ENCODE data around the gene PCYT2. TPM values are rescaled to one million over a fixed set of nuclear protein-coding genes. Genes with fewer than 3 reads are reported as not detected.

PCYT2 gene
- total and polyA plus RNA-seq, 9 of the 15 experiments (the other 6 are each of a cell fraction or from before 2014, with no cell fraction given): 0.92 to 134 (median 82.5) TPM

DNA sequence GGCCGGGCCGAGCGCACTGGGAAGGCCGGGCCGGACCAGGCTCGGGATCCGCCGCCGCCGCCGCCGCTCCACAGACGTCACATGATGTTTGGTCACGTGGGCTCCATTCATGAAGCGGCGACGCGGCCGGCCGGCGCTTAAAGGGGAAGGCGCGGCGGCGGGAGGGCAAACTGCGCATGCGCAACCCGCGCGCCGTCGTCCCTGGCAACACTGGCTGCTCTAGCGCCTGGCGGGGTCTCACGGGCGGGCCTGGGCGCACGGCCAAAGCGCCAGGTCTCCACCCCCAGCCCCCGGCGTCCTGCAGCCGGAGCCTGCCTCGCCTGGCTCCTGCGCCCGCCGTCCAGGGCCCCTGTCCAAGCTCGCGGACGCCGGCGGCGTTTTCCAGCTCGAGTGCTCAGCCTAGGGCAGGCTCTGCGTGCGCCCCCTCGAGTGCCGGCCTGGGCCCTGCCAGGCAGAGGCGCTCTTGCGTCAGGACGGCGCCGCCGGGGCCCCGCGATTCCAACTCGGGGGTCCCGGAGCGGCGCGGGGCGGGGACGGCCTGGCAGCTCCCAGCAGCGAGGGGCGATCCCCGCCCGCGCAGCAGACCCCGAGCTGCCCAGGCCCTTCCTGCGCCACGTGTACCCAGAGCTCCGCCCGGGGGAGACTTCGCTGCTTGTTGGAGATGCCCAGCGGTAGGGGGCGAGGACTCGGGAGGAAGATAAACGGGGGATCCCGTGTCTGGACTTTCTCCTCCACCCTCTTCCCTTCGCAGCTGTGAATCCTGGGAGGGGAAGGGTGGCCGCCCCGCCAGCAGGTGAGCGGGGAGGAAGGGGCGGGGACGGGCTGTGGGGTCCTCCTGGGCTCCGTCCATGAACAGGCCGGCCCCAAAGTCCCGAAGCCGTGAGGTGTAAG lies 16.7 kb upstream of the PCYT2 start, which contains the start of gene MAFG (continued):
- TF ChIP-seq, protein P1, sequence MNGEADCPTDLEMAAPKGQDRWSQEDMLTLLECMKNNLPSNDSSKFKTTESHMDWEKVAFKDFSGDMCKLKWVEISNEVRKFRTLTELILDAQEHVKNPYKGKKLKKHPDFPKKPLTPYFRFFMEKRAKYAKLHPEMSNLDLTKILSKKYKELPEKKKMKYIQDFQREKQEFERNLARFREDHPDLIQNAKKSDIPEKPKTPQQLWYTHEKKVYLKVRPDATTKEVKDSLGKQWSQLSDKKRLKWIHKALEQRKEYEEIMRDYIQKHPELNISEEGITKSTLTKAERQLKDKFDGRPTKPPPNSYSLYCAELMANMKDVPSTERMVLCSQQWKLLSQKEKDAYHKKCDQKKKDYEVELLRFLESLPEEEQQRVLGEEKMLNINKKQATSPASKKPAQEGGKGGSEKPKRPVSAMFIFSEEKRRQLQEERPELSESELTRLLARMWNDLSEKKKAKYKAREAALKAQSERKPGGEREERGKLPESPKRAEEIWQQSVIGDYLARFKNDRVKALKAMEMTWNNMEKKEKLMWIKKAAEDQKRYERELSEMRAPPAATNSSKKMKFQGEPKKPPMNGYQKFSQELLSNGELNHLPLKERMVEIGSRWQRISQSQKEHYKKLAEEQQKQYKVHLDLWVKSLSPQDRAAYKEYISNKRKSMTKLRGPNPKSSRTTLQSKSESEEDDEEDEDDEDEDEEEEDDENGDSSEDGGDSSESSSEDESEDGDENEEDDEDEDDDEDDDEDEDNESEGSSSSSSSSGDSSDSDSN (IDR thresholded peaks at IDR 0.05; ENCODE audit: borderline replicate concordance in 1 of 2, low read depth in 2 of 2, low read length in 2 of 2): 0 out of 4 replicates have a peak, but pooled peaks of 1 of the 2 experiments have one; percentile 37
- TF ChIP-seq, protein P2, sequence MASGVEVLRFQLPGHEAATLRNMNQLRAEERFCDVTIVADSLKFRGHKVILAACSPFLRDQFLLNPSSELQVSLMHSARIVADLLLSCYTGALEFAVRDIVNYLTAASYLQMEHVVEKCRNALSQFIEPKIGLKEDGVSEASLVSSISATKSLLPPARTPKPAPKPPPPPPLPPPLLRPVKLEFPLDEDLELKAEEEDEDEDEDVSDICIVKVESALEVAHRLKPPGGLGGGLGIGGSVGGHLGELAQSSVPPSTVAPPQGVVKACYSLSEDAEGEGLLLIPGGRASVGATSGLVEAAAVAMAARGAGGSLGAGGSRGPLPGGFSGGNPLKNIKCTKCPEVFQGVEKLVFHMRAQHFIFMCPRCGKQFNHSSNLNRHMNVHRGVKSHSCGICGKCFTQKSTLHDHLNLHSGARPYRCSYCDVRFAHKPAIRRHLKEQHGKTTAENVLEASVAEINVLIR (CRISPR knock-in tag; IDR thresholded peaks at IDR 0.05): peak; percentile 45; the same call in 1 of the 2 replicates
- TF ChIP-seq, protein P3, sequence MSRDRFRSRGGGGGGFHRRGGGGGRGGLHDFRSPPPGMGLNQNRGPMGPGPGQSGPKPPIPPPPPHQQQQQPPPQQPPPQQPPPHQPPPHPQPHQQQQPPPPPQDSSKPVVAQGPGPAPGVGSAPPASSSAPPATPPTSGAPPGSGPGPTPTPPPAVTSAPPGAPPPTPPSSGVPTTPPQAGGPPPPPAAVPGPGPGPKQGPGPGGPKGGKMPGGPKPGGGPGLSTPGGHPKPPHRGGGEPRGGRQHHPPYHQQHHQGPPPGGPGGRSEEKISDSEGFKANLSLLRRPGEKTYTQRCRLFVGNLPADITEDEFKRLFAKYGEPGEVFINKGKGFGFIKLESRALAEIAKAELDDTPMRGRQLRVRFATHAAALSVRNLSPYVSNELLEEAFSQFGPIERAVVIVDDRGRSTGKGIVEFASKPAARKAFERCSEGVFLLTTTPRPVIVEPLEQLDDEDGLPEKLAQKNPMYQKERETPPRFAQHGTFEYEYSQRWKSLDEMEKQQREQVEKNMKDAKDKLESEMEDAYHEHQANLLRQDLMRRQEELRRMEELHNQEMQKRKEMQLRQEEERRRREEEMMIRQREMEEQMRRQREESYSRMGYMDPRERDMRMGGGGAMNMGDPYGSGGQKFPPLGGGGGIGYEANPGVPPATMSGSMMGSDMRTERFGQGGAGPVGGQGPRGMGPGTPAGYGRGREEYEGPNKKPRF (IDR thresholded peaks at IDR 0.05; ENCODE audit: low read depth, low read length): no peak
- TF ChIP-seq, protein P4, sequence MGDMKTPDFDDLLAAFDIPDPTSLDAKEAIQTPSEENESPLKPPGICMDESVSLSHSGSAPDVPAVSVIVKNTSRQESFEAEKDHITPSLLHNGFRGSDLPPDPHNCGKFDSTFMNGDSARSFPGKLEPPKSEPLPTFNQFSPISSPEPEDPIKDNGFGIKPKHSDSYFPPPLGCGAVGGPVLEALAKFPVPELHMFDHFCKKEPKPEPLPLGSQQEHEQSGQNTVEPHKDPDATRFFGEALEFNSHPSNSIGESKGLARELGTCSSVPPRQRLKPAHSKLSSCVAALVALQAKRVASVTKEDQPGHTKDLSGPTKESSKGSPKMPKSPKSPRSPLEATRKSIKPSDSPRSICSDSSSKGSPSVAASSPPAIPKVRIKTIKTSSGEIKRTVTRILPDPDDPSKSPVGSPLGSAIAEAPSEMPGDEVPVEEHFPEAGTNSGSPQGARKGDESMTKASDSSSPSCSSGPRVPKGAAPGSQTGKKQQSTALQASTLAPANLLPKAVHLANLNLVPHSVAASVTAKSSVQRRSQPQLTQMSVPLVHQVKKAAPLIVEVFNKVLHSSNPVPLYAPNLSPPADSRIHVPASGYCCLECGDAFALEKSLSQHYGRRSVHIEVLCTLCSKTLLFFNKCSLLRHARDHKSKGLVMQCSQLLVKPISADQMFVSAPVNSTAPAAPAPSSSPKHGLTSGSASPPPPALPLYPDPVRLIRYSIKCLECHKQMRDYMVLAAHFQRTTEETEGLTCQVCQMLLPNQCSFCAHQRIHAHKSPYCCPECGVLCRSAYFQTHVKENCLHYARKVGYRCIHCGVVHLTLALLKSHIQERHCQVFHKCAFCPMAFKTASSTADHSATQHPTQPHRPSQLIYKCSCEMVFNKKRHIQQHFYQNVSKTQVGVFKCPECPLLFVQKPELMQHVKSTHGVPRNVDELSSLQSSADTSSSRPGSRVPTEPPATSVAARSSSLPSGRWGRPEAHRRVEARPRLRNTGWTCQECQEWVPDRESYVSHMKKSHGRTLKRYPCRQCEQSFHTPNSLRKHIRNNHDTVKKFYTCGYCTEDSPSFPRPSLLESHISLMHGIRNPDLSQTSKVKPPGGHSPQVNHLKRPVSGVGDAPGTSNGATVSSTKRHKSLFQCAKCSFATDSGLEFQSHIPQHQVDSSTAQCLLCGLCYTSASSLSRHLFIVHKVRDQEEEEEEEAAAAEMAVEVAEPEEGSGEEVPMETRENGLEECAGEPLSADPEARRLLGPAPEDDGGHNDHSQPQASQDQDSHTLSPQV (IDR thresholded peaks at IDR 0.05): peak; percentile 55; the same call in 1 of the 2 replicates
- TF ChIP-seq, protein P5, sequence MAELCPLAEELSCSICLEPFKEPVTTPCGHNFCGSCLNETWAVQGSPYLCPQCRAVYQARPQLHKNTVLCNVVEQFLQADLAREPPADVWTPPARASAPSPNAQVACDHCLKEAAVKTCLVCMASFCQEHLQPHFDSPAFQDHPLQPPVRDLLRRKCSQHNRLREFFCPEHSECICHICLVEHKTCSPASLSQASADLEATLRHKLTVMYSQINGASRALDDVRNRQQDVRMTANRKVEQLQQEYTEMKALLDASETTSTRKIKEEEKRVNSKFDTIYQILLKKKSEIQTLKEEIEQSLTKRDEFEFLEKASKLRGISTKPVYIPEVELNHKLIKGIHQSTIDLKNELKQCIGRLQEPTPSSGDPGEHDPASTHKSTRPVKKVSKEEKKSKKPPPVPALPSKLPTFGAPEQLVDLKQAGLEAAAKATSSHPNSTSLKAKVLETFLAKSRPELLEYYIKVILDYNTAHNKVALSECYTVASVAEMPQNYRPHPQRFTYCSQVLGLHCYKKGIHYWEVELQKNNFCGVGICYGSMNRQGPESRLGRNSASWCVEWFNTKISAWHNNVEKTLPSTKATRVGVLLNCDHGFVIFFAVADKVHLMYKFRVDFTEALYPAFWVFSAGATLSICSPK (IDR thresholded peaks at IDR 0.05; ENCODE audit: borderline replicate concordance): no peak
- no peak for TF ChIP-seq HEY1 (CRISPR knock-in tag; IDR thresholded peaks at IDR 0.05; ENCODE audit: borderline replicate concordance)
- 0 out of 2 replicates have a peak, but pooled peaks have one; percentile 6 for TF ChIP-seq RHOXF2B (CRISPR knock-in tag; conservative IDR thresholded peaks at IDR 0.05)
- TF ChIP-seq, protein P6, sequence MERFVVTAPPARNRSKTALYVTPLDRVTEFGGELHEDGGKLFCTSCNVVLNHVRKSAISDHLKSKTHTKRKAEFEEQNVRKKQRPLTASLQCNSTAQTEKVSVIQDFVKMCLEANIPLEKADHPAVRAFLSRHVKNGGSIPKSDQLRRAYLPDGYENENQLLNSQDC (CRISPR knock-in tag; IDR thresholded peaks at IDR 0.05): peak; percentile 60; the same call in 1 of the 2 replicates
- no peak for TF ChIP-seq KDM4B (IDR thresholded peaks at IDR 0.05; ENCODE audit: borderline replicate concordance in 2 of 2, low read depth in 1 of 2)
